ENCODE measurements around the gene RNF40.

Gene RNF40

GRCh38 chr16:30737794-30738648 lies 24.1 kb upstream of the RNF40 start:
- Histone ChIP-seq H3K79me1 (ENCODE audit: low read length) (peaks cover 2% of the 10 kb centered on the region), H3K4me2 (ENCODE audit: low read length) (no peak overlapping the region), H3K4me1 (ENCODE audit: control insufficient read depth, low read depth, low read length) (peaks cover 5% of the 10 kb centered on the region), H3K79me2 (ENCODE audit: control insufficient read depth, insufficient read depth, low read length) (no peaks in the 10 kb centered on the region), H3K23ac (ENCODE audit: low read length) (no peak overlapping the region), H2BK5ac (ENCODE audit: low read length) (no peak overlapping the region), H3K4me3 (ENCODE audit: low read length) (no peak overlapping the region), H3K56ac (ENCODE audit: low read length) (no peak overlapping the region), H3K9ac (ENCODE audit: low read length) (no peak overlapping the region), H3K18ac (ENCODE audit: low read length) (no peak overlapping the region), H4K8ac (ENCODE audit: low read depth, low read length) (no peak overlapping the region), H2BK120ac (ENCODE audit: low read depth, low read length) (no peak overlapping the region), H2AK5ac (ENCODE audit: low read length) (no peak overlapping the region), H3K27ac (ENCODE audit: low read depth, low read length) (no peak overlapping the region), H3K36me3 (ENCODE audit: control insufficient read depth, insufficient read depth, low read length) (peaks cover 30% of the 10 kb centered on the region), H3K4ac (ENCODE audit: low read depth, low read length) (no peak overlapping the region), H4K5ac (ENCODE audit: low read length) (no peak overlapping the region), H3K27me3 (ENCODE audit: insufficient read depth, low read length, poor library complexity) (no peaks in the 10 kb centered on the region), H2BK15ac (replicated peaks; ENCODE audit: low read depth) (no peak overlapping the region)
- no peak for DNase-seq
- WGBS (ENCODE audit: extremely low coverage, insufficient coverage, low lambda C conversion rate) = no CpG with 5 or more reads among the region's 25 CpGs

GRCh38 chr16:30738984-30739951 lies 22.9 kb upstream of the RNF40 start:
- Histone ChIP-seq H3K36me3 (ENCODE audit: control insufficient read depth, insufficient read depth, low read length) (peaks cover 22% of the 10 kb centered on the region), H2AK5ac (ENCODE audit: low read length) (no peak overlapping the region), H4K5ac (ENCODE audit: low read length) (no peak overlapping the region), H2BK5ac (ENCODE audit: low read length) (no peak overlapping the region), H3K56ac (ENCODE audit: low read length) (no peak overlapping the region), H3K4ac (ENCODE audit: low read depth, low read length) (no peak overlapping the region), H3K27me3 (ENCODE audit: insufficient read depth, low read length, poor library complexity) (no peaks in the 10 kb centered on the region), H3K27ac (ENCODE audit: low read depth, low read length) (no peak overlapping the region), H3K4me2 (ENCODE audit: low read length) (no peak overlapping the region), H3K4me3 (ENCODE audit: low read length) (no peak overlapping the region), H3K79me2 (ENCODE audit: control insufficient read depth, insufficient read depth, low read length) (no peaks in the 10 kb centered on the region), H3K23ac (ENCODE audit: low read length) (no peak overlapping the region), H2BK15ac (replicated peaks; ENCODE audit: low read depth) (no peak overlapping the region), H3K9ac (ENCODE audit: low read length) (no peak overlapping the region), H2BK120ac (ENCODE audit: low read depth, low read length) (no peak overlapping the region), H3K4me1 (ENCODE audit: control insufficient read depth, low read depth, low read length) (peaks cover 5% of the 10 kb centered on the region), H3K79me1 (ENCODE audit: low read length) (peaks cover 2% of the 10 kb centered on the region), H3K18ac (ENCODE audit: low read length) (no peak overlapping the region), H4K8ac (ENCODE audit: low read depth, low read length) (no peak overlapping the region)
- WGBS (ENCODE audit: extremely low coverage, insufficient coverage, low lambda C conversion rate) = no CpG with 5 or more reads among the region's 37 CpGs
- no peak for DNase-seq

DNA sequence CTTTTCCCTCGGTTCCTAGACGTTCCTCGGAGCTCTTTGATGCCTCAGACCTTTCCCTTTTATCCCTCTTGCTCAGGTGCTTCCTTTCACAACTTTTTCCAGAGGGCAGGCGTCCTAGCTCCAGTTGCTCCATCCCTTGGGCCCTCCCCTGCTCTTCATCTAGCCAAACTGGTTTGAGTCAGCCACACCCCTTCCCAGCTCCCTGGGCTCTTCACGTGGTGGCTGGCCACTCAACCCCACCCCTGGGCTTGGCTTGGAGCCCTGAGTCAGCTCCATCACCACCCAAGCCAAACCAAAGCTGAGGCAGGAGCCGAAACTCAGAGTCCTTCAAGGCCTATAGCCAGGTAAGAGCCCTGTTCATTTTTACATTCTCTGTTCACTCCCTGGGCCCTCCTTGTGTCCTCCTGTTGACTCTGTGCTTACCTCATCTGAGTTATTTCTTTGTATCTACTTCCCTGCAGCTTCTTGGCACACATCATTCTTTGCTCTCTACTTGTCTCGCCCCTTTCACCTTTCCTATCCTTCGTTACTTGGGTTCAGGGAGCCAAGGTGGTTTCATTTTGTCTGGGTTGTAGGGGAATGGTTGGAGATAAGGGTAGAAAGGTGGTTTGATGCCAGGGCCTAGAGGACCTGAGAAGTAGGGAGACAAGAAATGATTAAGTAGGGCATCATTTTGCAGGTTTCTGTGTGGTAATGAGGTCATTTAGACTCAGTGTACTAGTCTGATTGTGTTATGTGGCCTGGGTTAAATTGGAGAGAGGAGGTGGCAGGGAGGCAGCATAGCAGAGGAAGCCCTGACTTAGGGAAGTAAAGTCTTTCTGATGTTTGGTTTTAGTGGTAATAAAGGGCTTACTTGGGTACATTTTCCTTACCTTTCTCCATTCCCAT lies 21.5 kb upstream of the RNF40 start:
- no CpG with 5 or more reads among the region's 8 CpGs for WGBS (ENCODE audit: extremely low coverage, insufficient coverage, low lambda C conversion rate)
- no peaks in the 10 kb centered on the region for H3K27me3 ChIP-seq (ENCODE audit: insufficient read depth, low read length, poor library complexity)
- no peak overlapping the region for H3K4me2 ChIP-seq (ENCODE audit: low read length)
- H3K27ac ChIP-seq (ENCODE audit: low read depth, low read length) = peak overlapping the region; percentile 21
- H3K4me1 ChIP-seq (ENCODE audit: control insufficient read depth, low read depth, low read length) = peaks cover 5% of the 10 kb centered on the region
- H3K9ac ChIP-seq (ENCODE audit: low read length) = peak overlapping the region; percentile 30
- no peak overlapping the region for H2AK5ac ChIP-seq (ENCODE audit: low read length)
- no peak overlapping the region for H4K8ac ChIP-seq (ENCODE audit: low read depth, low read length)
- H2BK15ac ChIP-seq (replicated peaks; ENCODE audit: low read depth) = no peak overlapping the region
- peak overlapping the region; percentile 53 for H3K56ac ChIP-seq (ENCODE audit: low read length)
- no peak overlapping the region for H3K23ac ChIP-seq (ENCODE audit: low read length)
- no peaks in the 10 kb centered on the region for H3K79me2 ChIP-seq (ENCODE audit: control insufficient read depth, insufficient read depth, low read length)
- peaks cover 2% of the 10 kb centered on the region for H3K79me1 ChIP-seq (ENCODE audit: low read length)
- H3K18ac ChIP-seq (ENCODE audit: low read length) = no peak overlapping the region
- peaks cover 21% of the 10 kb centered on the region for H3K36me3 ChIP-seq (ENCODE audit: control insufficient read depth, insufficient read depth, low read length)
- H2BK120ac ChIP-seq (ENCODE audit: low read depth, low read length) = no peak overlapping the region
- no peak overlapping the region for H4K5ac ChIP-seq (ENCODE audit: low read length)
- H3K4ac ChIP-seq (ENCODE audit: low read depth, low read length) = no peak overlapping the region
- no peak overlapping the region for H3K4me3 ChIP-seq (ENCODE audit: low read length)
- H2BK5ac ChIP-seq (ENCODE audit: low read length) = no peak overlapping the region
- peak; percentile 90 for DNase-seq

DNA sequence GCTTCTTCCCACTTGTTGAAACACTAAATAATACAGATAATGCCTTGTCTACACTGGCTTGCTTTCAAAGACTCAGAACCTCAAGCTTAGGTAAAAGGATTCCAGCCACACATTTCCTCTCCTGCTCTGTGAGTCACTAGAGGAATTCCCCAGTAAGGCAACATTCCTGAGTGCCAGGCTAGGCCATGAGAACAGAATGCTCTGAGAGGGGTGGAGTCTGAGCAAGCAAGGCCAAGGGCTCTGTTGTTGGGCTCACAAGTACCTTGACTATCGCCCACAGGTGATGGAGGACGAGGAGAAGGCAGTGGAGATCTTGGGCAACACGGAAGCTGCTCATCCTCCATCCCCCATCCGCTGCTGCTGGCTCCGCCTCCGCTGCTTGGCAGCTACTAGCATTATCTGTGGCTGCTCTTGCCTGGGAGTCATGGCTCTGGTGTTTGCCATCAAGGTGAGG lies 20.6 kb upstream of the RNF40 start:
- Histone ChIP-seq H2BK120ac (ENCODE audit: low read depth, low read length) (no peak overlapping the region), H3K4ac (ENCODE audit: low read depth, low read length) (no peak overlapping the region), H3K18ac (ENCODE audit: low read length) (no peak overlapping the region), H3K79me1 (ENCODE audit: low read length) (peaks cover 2% of the 10 kb centered on the region), H3K27ac (ENCODE audit: low read depth, low read length) (no peak overlapping the region), H4K8ac (ENCODE audit: low read depth, low read length) (no peak overlapping the region), H3K4me1 (ENCODE audit: control insufficient read depth, low read depth, low read length) (peaks cover 5% of the 10 kb centered on the region), H2BK5ac (ENCODE audit: low read length) (no peak overlapping the region), H3K27me3 (ENCODE audit: insufficient read depth, low read length, poor library complexity) (no peaks in the 10 kb centered on the region), H3K9ac (ENCODE audit: low read length) (no peak overlapping the region), H2BK15ac (replicated peaks; ENCODE audit: low read depth) (no peak overlapping the region), H3K23ac (ENCODE audit: low read length) (no peak overlapping the region), H3K36me3 (ENCODE audit: control insufficient read depth, insufficient read depth, low read length) (peaks cover 15% of the 10 kb centered on the region), H3K4me3 (ENCODE audit: low read length) (no peak overlapping the region), H4K5ac (ENCODE audit: low read length) (no peak overlapping the region), H3K56ac (ENCODE audit: low read length) (no peak overlapping the region), H3K4me2 (ENCODE audit: low read length) (no peak overlapping the region), H3K79me2 (ENCODE audit: control insufficient read depth, insufficient read depth, low read length) (no peaks in the 10 kb centered on the region), H2AK5ac (ENCODE audit: low read length) (no peak overlapping the region)
- WGBS (ENCODE audit: extremely low coverage, insufficient coverage, low lambda C conversion rate) = no CpG with 5 or more reads among the region's 6 CpGs
- DNase-seq = peak; percentile 96

DNA sequence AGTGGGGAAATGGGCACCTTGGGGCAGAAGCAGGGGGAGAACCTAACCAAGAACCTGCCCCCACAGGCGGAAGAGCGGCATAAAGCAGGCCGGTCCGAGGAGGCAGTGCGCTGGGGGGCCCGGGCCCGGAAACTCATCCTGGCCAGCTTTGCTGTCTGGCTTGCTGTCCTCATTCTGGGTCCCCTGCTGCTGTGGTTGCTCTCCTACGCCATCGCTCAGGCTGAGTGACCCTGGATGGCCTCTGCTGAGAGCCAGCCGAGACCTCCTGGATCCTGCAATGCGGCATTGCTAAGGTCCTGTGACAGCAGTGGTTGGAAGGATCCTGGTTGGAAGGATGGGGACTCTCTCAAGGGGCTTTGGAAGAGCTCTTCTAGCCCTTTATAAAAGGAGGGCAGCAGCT lies 18.4 kb upstream of the RNF40 start:
- H2BK15ac ChIP-seq (replicated peaks; ENCODE audit: low read depth) = no peak overlapping the region
- no peak overlapping the region for H3K18ac ChIP-seq (ENCODE audit: low read length)
- H2AK5ac ChIP-seq (ENCODE audit: low read length) = no peak overlapping the region
- H3K9ac ChIP-seq (ENCODE audit: low read length) = no peak overlapping the region
- no peak overlapping the region for H3K56ac ChIP-seq (ENCODE audit: low read length)
- H4K8ac ChIP-seq (ENCODE audit: low read depth, low read length) = no peak overlapping the region
- no peak overlapping the region for H4K5ac ChIP-seq (ENCODE audit: low read length)
- no peak for DNase-seq
- H3K4ac ChIP-seq (ENCODE audit: low read depth, low read length) = no peak overlapping the region
- H2BK120ac ChIP-seq (ENCODE audit: low read depth, low read length) = no peak overlapping the region
- no peak overlapping the region for H3K4me3 ChIP-seq (ENCODE audit: low read length)
- H3K23ac ChIP-seq (ENCODE audit: low read length) = no peak overlapping the region
- peaks cover under 1% of the 10 kb centered on the region for H3K79me2 ChIP-seq (ENCODE audit: control insufficient read depth, insufficient read depth, low read length)
- no CpG with 5 or more reads among the region's 11 CpGs for WGBS (ENCODE audit: extremely low coverage, insufficient coverage, low lambda C conversion rate)
- H3K79me1 ChIP-seq (ENCODE audit: low read length) = peaks cover 2% of the 10 kb centered on the region
- H3K36me3 ChIP-seq (ENCODE audit: control insufficient read depth, insufficient read depth, low read length) = peaks cover 4% of the 10 kb centered on the region
- no peaks in the 10 kb centered on the region for H3K27me3 ChIP-seq (ENCODE audit: insufficient read depth, low read length, poor library complexity)
- H3K27ac ChIP-seq (ENCODE audit: low read depth, low read length) = no peak overlapping the region
- H3K4me1 ChIP-seq (ENCODE audit: control insufficient read depth, low read depth, low read length) = peaks cover 5% of the 10 kb centered on the region
- no peak overlapping the region for H3K4me2 ChIP-seq (ENCODE audit: low read length)
- no peak overlapping the region for H2BK5ac ChIP-seq (ENCODE audit: low read length)

Measured in mesendoderm (in vitro differentiated cells).